Astrocyte of the hippocampus (primary cell): ENCODE measurements around the gene RASSF9.

Source experiments
- DNase-seq: peaks from one replicate; pipeline ENCODE4 v3.0.0; 2011; ENCODE audit warnings: low read depth, low spot score

RASSF9 gene

GRCh38 chr12:85821759-85822158 lies 14.4 kb downstream of the RASSF9 start:
- no peak for DNase-seq

GRCh38 chr12:85821206-85821605 lies 15.0 kb downstream of the RASSF9 start:
- DNase-seq: no peak

- DNase-seq: no peak
Observed at GRCh38 chr12:85820101-85820500, 16.1 kb downstream of the RASSF9 start.

- DNase-seq: no peak
Observed at GRCh38 chr12:85814741-85815140, 21.5 kb downstream of the RASSF9 start.

GRCh38 chr12:85814071-85814470 lies 22.1 kb downstream of the RASSF9 start:
- DNase-seq: no peak

- no peak for DNase-seq
Observed at GRCh38 chr12:85809500-85809899, 26.7 kb downstream of the RASSF9 start.

GRCh38 chr12:85807730-85808129 lies 28.5 kb downstream of the RASSF9 start:
- no peak for DNase-seq

- DNase-seq: peak; percentile 58
Observed at GRCh38 chr12:85805654-85806053, 30.6 kb downstream of the RASSF9 start.

- DNase-seq: peak; percentile 87
Observed at GRCh38 chr12:85804663-85805062, 31.5 kb downstream of the RASSF9 start.

GRCh38 chr12:85803923-85804322 lies 32.3 kb downstream of the RASSF9 start:
- no peak for DNase-seq

- DNase-seq: no peak
Observed at GRCh38 chr12:85803231-85803630, 33.0 kb downstream of the RASSF9 start.

GRCh38 chr12:85798122-85798521 lies 38.1 kb downstream of the RASSF9 start:
- DNase-seq: peak; percentile 50

GRCh38 chr12:85796001-85796400 lies 40.2 kb downstream of the RASSF9 start:
- no peak for DNase-seq

GRCh38 chr12:85794531-85794930 lies 41.7 kb downstream of the RASSF9 start:
- peak; percentile 87 for DNase-seq

- DNase-seq: peak; percentile 13
Observed at GRCh38 chr12:85784096-85784720, 52.0 kb downstream of the RASSF9 start.

- DNase-seq: no peak
Observed at GRCh38 chr12:85782711-85783110, 53.5 kb downstream of the RASSF9 start.

GRCh38 chr12:85781766-85782165 lies 54.4 kb downstream of the RASSF9 start:
- DNase-seq: no peak

- DNase-seq: peak; percentile 17
Observed at GRCh38 chr12:85779768-85780167, 56.4 kb downstream of the RASSF9 start.

- DNase-seq: no peak
Observed at GRCh38 chr12:85775091-85775490, 61.1 kb downstream of the RASSF9 start.

- DNase-seq: no peak
Observed at GRCh38 chr12:85765453-85765869, 70.7 kb downstream of the RASSF9 start.

- DNase-seq: no peak
Observed at GRCh38 chr12:85759623-85760022, 76.6 kb downstream of the RASSF9 start.

GRCh38 chr12:85759091-85759490 lies 77.1 kb downstream of the RASSF9 start:
- DNase-seq: no peak

- DNase-seq: no peak
Observed at GRCh38 chr12:85755760-85756159, 80.4 kb downstream of the RASSF9 start.
